Peyer's patch (tissue), 4 donors: ENCODE measurements around the gene HNRNPH2.

Experiments
- POLR2A ChIP-seq, 2 donors: fragments of 450-650 bp; IDR thresholded peaks; one replicate each; pipeline ENCODE4 v1.5.1; 2017; ENCODE audit warnings: antibody characterized with exemption in 2 of 2, mild to moderate bottlenecking in 2 of 2, moderate library complexity in 2 of 2
- TF ChIP-seq, protein P1 (sequence below), 6 experiments: fragments of 450-650 bp in 4 of 6; fragments of 200-600 bp in 2 of 6; sonication (generic) in 1 of 6; IDR thresholded peaks; one replicate each; pipeline ENCODE4 v1.5.1; 2017 to 2019; ENCODE audit warnings: antibody characterized with exemption in 6 of 6, mild to moderate bottlenecking in 3 of 6, moderate library complexity in 1 of 6

DNA sequence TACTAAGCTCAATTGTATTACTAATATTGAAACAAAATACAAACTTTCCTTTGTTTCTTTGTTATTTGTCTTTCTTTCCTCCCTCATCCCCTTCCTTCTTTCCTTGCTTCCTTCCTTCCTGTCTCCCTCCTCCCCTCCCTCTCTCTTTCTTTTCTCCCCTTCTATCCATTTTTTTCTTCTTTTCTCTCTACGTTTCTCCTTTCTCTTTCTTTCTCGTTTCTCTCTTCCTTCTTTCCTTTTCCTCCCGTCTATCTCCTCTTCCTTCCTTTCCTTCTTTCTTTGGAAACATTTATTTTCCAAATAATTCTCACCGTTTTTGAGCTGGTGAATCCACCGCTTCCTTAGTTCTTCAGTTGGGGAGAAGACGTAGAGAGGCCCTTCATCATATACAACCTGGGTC lies 38.3 kb upstream of the HNRNPH2 start:
- TF ChIP-seq, protein P1, sequence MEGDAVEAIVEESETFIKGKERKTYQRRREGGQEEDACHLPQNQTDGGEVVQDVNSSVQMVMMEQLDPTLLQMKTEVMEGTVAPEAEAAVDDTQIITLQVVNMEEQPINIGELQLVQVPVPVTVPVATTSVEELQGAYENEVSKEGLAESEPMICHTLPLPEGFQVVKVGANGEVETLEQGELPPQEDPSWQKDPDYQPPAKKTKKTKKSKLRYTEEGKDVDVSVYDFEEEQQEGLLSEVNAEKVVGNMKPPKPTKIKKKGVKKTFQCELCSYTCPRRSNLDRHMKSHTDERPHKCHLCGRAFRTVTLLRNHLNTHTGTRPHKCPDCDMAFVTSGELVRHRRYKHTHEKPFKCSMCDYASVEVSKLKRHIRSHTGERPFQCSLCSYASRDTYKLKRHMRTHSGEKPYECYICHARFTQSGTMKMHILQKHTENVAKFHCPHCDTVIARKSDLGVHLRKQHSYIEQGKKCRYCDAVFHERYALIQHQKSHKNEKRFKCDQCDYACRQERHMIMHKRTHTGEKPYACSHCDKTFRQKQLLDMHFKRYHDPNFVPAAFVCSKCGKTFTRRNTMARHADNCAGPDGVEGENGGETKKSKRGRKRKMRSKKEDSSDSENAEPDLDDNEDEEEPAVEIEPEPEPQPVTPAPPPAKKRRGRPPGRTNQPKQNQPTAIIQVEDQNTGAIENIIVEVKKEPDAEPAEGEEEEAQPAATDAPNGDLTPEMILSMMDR (IDR thresholded peaks at IDR 0.05): no peak
- no peak for TF ChIP-seq POLR2A (IDR thresholded peaks at IDR 0.05)
